SW480 (cell line): Measurements from ENCODE around the gene SDF4.

Source experiments
- DNase-seq: peaks from one replicate; pipeline ENCODE4 v3.0.0-alpha.2; 2016; ENCODE audit warnings: low spot score

SDF4 gene

DNA sequence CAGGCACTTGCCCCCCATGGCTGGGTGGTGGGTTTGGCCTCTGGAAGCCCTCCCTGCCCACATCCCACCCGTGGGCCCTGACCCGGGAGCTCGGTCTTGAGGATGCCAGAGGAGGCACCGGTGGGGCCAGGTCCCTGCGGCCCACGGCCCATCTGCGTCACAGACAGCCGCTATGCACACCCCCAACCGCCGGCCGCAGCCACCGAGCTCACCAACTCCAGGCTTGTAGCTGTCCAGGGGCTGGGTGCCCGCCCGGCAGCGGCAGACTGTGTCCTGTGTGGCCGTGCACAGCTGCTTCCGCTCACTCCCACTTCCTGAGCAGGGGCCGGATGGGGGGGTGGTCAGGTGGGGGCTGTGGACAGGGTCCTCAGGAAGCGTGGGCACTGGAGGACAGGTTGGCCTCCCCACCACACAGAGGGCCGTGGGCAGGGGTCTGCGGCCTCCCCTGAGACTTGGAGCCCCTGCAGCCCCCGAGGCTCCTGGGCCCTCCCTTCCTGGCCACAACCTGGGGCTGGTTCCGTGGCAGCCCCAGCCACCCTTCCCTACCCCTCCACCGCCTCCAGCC is 18.9 kb downstream of the SDF4 start:
- DNase-seq: peak; percentile 52

DNA sequence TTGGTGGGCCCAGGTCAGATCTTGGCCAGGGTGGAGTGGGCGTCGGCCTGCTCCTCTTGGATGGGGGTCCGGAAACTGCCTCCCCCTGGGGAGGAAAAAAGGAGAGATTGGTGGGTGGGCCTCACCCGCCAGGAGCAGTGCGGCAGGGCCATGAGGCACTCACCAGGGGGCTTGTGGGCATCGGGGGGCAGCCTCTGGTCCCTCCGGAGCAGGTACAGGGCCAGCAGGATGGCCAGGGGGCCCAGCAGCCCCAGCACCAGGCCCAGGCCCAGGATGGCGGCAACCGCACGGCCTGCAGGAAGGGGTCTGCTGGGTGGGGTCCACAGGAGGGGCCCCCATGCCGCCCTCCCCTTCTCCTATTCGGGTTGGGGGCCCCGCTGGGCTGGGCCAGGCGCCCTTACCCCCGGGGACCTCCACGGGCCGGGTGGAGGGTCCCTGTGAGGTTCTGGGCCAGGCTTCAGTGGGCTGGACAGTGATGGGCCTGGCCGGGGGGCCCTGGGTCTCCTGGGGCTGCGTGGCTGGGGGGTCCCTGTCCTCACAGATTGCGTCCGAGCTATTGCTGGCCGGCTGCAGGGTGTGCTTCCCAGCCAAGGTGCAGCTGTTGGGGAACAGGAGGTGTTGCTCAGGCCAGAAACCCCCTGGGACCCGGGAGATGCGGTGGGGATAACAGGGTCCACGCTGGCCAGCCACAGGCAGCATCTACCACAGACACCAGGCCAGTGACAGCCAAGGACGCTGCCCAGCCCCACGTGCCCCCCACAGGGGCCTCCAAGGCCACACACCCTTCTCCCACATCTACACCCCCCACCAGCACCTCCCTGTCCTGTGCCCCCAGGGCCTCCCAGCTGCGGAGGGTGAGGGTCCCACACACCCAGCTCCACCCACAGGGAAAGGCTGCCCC is 20.0 kb downstream of the SDF4 start:
- DNase-seq: no peak

DNA sequence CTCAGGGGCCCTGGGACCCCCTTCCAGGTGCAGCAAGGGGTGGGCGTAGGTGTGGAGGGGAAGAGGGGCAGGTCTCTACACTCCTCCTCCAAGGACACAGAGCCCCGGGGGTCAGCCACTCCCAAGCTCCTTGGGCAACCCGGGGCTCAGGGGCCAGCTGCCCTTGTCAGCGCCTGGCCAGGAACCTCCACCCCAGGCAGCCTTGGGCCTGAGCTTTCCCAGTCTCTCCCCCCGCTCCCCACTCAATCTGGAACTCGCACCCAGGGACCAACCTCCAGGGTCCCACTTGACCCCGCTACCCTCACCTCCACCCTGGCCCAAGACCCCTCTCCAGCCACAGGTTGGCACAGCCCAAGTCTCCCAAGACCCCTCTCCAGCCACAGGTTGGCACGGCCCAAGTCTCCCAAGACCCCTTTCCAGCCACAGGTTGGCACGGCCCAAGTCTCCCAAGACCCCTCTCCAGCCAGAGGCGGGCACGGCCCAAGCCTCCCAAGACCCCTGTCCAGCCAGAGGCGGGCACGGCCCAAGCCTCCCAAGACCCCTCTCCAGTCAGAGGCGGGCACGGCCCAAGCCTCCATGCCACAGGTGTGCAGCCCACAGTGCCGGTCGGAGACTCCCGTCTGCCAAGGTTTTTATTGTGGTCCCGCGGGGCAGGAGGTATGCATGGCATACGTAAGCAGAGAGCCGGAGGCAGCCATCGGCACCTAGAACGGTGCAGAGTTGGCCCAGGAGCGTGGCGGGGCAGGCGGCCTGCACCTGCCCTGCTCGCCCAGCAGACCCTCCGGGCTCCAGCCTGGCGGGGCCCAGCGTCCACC is 20.9 kb downstream of the SDF4 start:
- DNase-seq: no peak

DNA sequence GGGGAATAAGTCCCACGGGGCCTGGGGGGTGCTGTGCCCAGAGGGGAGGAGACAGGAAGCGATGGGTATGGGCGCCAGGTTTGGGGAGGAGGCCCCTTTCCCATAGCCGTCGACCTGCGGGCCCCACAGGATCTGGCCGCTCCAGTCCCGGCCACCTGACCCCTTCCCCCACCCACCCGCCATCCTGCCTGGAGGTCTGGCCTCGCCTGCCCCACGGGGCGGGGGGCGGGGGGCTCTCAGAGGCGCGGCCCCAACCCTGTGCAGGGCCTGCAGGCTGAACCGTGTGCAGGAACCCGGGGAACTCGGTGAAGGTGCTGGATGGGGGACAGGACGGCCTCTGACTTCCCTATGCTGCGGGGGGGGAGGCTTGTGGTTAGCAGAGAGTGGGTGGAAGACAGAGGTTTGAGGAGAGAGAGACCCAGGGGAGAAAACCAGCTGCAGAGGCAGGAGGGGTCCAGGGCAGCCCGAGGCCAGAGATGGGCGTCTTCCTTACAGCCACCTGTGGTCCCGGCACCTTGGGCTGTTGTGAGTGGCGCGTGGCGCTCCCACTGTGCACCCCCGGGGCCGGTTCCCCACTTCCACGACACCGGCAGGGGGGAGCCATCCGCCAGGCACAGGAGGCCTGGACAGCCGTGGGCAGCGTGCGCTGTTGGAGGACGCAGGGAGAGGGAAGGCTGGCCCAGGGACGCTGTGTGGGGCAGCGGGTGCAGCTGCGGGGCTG is 22.9 kb downstream of the SDF4 start:
- DNase-seq: no peak

DNA sequence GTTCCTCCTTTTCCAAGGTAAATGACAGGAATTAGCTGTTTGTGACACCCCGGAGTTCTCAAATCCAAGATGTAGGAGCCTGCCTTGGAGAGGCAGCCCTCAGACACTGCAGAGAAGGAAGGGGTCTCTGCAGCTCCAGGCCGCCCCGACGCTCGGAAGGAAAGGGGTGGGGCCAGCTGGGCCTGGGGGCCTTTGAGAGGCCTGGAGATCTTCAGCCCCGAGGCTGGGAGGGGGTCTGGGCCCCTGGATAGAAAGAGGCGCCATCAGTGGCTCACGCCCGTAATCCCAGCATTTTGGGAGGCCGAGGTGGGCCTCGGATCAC is 24.3 kb downstream of the SDF4 start:
- DNase-seq: no peak

DNA sequence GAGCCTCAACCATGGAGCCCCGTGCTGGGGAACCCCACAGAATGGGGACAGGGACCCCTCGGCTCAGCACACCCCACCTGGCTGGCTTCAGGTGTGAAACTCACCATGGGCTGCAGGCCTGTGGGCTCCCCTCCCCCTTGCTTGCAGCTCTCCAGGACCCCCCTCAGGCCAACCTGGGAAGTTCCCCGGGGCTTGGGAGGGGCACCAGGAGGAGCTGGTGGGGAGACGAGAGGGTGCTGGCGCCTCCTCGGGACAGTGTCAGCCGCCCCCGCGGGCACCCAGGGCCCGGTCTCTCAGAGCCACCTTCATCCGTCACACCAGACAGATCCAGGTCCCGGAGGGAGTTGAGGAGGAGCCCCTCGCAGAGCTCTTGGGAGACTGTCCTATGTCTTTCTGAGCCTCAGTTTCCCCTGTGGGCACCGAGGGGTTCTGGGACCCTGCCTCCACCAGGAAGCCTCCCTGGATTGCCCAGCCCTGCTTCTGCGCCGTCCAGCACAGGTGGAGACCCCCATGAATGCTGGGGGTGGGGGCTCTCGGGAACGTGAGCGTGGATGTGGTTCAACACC is 24.8 kb downstream of the SDF4 start:
- DNase-seq: no peak

DNA sequence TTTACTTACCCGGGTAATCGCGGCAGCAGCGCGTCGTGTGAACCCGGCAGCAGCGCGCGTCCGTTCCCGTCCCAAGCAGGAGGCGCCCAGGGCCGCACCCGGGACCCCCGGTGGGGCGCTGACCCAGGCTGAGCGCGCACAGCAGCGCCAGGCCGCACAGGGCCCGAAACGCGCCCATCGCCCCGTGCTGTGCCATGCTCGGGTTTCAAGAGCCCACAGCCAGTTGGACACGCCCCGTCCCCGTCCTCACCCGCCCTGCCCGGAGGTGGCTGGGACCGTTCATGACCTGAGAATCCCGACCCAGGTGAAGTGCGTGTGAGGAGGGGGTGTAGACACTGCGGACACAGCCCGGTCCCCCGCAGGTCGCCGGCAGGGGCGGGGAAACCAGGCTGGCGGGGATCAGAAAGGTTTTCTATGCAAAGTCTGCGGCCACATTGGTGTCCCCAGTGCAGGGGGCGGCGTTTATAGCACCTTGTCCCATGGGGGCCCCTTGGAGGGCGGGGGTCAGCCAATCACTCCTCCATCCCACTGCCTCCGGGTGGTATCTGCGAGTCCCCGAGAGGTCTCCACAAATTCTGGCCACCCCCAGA is 25.3 kb downstream of the SDF4 start, which contains the start of gene TNFRSF18:
Gene TNFRSF18 (minus strand): TSS at position 217 of the 590 bp plus-strand sequence. CDS start 21 bp downstream, at position 196.
- peak; percentile 62 for DNase-seq

DNA sequence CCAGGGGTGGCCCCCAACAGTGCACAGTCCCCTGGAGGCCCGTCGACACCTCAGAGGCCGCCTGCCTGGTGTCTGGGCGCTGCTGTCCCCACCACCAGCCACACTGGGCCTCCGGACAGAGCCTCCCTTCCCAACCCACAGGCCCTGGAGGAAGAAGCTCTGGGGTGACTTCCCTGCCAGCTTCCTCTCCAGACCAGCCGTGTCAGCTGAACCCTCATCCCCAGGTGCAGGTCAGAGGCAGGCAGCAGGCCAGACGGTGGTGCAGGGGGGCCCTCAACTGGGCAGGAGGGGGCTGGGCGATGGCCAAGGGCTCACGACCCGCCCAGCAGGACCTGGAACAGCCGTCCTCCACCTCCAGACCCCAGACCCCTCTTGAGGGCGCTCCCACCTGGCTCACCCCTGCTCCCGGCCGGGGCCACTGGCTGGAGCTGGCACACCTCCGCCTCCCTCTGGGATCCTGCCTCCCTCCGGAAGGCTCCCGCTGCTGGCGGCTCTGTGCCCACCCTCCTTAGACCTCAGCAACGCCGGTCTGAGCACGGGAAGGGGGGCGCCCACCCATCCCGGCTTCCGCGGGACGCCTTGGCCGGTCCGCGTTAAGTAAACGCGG is 25.9 kb downstream of the SDF4 start:
- DNase-seq: no peak

DNA sequence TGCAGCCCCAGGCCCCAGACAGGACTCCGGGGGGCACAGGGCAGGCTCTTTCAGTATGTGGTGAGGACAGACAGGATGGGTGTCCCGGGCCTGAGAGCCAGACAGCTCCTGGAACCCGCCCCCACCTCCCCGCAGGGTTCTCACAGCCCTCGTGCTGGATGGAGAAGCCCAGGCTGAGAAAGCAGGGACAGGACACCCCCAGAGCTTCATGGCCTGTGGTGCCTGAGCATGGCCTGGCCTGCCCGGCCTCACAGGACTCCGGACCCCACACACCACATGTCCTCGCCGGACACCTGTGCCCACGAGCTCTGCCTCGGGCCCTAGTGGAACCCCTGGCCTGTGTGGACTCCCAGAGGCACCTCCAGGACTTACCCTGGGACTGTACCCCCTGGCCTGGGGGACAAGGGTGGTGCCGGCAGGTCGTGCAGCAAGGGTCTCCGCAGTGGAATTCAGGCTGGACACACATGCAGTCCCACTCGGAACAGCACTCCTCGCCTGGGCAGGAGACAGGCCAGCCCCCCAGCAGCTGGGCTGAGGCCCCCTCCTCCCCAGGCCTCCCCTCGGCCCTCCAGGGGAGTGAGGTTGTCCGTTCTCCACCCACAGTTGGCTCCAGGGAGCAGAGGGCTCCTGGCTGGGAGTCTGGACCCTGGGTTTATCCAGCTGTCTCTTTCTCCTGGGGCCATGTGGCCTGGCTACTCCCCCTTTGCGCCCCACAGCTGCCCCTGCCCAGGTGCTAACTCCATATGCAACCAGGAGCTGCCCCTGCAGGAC is 26.6 kb downstream of the SDF4 start:
- DNase-seq: no peak

DNA sequence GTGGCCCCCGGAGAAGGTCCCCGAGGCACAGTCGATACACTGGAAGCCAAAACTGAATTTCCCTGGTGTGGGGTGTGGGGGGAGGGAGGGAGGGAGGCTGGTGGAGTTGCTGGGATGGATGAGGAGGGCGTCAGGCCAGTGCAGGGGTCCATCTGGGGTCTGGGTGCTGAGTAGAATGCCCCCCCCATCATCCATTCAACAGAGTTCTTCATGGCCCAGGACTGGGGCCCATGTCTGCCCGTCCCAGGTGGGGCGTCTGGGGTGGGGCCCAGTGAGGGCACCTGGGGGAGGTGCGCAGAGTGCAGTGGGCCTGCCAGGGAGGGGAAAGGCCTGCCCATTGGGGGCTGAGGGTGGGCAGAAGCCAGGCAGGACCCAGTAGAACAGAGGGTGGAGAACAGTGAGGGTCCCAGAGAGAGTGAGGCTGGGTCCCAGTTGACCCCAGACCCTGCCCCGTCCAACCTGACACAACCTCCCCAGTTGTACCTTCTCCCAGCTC is 27.3 kb downstream of the SDF4 start:
- no peak for DNase-seq

DNA sequence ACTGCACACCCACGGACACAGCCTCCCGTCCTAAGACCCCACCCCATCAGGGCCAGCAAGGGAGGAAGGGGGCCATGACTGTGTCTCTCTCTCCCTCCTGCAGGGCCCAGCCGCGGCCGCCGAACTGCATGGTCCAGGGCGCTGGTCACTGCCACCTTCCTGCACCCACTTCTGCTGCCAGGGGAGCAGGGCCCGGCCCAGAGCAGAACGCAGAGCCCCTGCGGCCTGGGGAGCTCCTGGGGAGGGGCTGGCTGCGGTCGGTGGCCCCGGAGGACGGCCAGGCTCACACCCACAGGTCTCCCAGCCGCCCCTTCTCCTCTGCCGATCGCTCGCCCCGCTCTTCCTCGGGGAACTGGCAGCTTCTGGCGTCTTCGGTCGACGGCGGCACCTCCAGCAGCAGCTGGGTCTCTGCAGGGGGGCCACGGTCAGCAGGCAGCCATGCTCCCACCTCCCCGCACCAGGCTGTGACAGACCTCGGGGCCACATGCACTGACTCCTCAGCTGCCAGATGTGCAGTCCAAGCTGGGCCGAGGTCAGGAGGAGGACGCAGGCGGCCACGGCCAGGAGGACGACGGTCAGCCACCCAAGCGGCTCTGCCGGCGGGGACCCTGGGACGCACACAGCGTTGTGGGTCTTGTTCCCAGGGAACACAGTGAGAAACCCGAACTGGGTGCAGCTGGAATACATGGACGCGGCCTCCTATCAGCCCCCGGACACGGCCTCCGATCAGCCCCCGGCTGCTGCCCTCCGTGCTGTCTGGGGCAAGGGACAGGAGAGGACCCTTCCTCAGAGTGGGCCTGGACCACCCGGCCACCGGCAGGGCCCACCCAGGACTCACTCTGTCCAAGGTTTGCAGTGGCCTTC is 28.0 kb downstream of the SDF4 start:
- DNase-seq: no peak

DNA sequence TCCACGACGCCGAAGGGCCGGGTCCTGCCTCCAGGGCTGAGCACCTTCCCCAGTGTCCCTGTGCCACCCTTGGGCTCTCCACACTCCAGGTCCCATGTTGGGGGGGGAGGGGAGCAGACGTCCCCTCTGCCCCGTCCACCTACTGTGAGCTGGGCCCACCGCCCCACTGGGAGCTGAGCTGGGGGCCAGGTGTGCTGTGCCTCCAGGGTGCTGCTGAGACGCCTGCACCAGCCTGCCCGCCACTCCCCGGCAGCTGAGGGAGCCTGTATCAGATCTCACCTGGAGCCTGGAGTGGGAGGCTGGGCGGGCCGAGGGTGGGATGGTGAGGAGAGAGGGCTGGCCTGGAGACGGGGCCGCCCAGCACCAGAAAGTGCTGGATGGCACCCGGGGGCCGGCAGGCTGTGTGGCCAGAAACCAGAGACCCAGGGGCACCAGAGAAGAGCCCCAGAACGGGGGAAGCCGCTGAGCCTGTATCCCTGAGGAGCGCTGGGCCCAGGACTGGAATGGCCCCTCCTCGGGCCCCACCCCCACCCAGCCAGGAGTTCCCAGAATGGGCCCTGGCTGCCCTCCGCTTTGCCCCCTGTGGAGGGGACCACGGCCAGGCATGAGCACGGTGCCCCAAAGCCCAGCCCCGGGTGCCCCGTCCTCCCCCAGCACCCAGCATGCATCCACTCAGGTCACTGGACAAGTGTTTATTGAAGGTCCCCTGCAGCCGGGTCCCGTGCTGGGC is 28.8 kb downstream of the SDF4 start:
- no peak for DNase-seq

DNA sequence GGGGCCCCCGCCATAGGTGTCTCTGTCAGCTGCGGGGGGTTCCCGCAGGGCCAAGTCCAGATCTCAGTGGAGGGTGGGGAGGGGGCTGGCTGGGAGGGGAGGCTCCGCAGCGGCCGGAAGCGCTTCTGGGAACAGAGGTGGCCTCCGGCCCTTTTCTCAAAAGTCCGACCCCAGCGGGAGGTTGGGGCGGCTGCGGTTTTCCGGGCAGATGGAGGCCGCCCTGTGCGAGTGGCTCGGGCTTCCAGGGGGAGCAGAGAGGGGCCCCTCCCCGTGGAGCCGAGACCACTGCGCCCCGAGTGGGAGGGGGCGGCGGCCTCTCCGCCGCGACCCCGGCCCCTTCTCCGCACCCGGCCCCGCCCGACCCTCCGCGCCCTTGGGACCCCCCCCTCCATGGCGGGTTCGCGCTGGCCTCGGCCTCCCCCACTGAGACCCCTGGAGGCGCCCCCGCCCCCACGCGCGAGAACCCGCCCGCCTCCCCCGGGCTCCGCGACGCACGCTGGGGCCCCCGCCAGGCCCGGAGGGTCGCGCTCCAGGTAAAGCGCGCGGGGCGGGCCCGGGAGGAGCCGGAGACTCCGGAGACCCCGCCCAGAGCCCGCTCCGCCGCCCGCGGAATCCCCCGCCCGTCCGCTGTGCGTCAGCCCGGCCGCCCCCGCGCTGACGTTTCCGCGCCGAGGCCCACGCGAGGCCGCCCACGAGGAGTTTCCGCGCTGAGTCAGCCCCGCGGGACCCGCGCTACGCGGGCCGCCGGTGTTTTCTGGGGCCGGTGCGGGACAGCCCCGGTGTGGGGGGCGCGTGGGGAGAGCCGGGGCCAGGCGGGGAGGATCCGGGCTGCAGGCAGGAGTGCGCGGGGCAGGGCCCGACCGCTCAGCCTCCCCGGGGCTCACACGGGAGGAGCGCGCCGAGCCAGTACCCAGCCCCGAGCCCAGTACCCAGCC is 30.7 kb downstream of the SDF4 start:
- peak; percentile 53 for DNase-seq

DNA sequence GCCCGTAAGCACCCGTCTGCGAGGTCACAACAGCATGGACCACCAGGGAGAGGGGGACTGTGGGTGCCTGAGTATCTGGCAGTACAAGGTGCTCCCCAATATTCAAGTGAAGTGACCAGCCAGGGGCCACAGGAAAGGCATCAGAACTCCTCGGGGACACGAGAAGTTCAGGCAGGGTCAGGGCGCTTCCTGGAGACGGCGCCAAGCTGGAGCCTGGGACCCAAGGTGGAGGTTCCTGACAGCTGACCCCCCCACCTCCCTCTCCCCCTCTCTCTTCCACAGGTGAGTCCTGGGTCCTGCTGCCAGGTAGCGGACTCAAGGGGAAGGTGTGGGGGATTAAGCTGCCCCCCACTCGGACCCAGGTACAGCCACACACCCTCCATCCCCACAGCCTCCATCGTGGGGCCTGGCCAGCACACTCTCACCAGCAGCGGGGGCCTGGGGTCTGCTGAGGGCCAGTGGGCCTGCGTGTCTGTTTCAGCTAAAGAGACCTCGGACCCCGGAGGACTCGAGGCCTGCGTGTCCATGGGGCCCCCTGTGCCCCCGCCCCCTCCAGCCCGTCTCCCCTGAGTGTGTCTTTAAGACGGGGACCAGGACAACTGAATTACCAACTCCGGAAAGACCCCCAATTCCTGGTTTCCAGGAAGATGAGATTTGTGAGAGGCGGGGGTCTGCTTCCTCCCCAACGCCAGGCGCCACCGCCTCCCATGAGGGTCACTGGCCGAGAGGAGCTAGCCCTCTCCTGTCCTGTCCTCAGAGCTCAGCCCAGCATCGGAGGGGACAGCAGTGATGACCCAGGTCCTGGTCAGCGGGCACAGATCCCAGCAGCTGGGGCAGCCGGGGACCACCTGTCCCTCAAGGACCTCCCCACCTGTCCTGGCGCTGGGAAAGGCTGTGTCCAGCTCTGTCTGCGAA is 31.6 kb downstream of the SDF4 start:
- no peak for DNase-seq

DNA sequence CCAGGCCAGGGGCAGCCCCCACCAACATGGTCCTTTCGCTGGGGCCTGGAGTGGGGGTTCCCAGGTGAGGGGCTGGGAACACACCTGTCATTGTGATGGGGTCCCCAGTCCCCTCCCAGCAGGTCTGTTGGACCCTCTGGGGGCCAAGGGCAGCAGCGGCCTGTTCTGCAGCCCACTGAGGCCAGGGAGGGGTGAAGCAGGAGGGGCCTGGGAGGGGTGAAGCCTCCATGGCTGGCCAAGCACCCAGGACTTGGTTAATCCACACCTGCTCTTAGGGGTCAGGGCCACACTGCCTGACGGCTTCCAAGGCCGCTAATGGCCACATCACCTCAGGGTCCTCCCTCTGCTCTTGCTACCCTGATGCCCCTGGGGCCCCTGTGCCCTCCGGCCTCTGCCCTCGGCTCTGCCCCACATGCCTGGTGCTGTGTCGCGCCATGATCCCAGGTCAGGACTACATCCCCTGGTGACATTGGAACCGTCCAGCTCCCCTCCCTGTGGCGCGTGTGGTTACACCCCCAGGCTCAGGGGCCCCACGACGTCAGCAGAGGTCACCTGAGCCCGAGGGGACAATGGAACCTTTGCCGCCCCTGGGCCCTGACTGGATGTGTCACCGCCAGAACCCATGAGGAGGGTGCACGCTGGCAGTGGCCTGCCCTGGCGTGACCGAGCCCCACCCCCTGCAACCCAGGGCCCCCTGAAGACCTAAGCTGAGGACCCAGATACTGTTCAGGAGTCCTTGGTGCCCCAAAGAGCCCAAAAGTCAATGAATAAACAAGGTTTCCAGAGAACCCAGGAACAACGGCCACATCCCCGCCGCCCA is 32.5 kb downstream of the SDF4 start:
- DNase-seq: no peak
